Renal pelvis (tissue), 4 donors: Measurements from ENCODE around the gene NCKAP5. TPM values are rescaled to one million over a fixed set of nuclear protein-coding genes. Genes with fewer than 3 reads are reported as not detected.
A peak's percentile ranks its signal among the peaks of the same experiment; 100 is the strongest.

ENCODE experiments used
- DNase-seq: peaks from one replicate; pipeline ENCODE4 v3.0.0-alpha.2; 2013
- polyA plus RNA-seq, 3 donors: library from polyadenylated mRNA; unstranded; fragments of 120-200 nt; gene quantifications; one replicate each; pipeline ENCODE4 v1.2.1, GENCODE V29; 2013; ENCODE audit not compliant: insufficient read length in 3 of 3

NCKAP5 gene
- polyA plus RNA-seq, 3 donors, result 6.2 to 6.5 (median 6.3) TPM

DNA sequence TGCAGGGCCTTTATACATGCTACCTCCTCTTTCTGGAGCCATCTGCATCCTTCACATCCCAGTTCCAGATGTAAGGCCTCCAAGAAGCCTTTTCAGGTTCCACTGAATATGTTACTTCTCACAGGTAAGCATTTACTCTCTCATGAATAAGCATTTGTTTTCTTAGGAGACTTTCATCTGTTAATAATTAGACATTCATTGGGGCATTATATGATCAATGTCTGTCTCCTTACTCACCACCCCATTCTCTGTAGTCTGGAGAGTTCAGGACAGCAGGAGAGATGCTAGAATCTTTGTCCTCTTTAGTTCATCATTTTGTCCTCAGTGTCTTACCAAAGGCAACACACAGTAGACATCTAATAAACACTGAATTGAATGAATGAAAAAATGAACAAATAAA lies 185.7 kb downstream of the NCKAP5 start:
- DNase-seq, result no peak

DNA sequence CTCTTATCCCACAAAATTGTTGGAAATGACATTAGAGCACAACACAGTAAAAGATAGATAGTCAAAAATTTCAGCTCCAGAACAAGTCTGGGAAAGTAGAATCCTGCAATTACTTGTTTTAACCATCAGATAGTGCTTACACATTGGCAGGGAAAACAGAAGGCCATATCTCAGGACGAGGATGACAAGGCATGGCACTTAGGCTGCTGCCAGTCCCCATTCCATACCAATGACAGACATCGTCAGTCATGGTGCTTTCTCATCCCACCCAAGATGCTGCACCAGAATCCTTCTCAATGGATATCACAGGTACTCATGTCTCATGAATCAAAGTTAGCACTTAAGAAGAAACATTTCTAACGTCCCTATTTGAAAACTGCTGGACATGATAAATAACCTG lies 187.3 kb downstream of the NCKAP5 start:
- no peak for DNase-seq

DNA sequence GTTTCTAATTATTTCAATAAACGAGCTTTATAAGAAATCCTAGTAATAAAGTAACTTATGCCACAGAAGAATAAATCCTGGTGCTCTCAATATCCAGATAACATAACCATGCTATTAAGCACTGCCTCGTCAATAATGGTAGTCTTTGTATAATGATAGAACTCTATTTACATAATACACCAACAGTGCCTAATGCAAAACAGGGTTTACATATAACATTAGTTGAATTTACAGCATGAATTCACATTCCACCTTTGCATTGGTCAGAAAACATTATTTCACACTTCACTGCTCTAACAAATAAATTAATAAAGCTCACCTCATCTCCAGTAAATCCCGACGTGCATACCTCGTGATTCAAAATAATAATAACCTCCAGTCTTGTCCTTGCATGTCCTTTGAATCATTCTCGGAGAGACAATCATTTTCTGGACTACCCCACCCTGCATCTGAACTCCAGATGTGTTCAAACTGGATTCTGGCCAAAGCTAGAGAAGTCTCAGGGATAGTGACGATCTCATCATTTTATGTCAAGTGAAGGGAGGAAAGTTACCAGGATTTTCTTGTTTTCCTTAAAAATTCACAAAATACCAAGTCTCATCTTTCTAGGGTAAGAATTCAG lies 189.2 kb downstream of the NCKAP5 start:
- DNase-seq, result no peak

DNA sequence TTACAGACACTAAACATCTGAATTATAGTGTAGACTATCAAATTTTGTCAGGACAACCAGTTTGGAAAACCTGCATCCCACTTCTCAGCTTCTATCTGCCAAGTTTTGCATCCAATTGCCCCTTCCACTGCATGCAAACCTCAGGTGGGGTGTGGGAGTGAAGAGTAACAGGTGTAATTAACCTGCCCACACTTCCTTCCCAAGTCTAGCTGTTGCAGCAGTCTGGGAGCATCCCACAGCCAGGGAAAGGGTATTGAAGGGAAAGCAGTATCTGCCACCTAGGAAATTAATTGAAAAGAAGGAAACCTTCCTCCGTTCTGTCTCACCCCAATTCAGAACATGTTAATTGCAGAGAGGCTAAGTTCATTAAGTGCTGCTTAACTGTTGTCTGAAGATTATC lies 189.9 kb downstream of the NCKAP5 start:
- DNase-seq, result no peak

DNA sequence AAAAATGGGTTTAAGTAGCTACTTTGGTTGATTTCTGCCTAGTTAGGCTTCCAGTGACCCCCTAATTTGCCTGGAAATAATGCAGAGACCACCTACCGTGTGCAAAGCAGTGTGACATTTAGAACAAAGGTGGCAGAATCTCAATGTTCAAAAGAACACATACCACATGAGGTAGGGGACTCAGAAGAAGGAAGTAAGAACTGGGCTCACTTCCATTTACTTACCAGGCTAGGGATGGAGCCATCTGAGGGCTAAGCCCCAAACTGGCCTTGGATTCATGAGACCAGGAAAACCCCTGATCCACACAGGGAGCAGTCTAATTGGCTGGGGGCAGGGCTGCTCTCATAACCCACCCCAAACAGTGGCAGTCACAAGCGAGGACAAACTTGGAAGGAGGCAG lies 190.7 kb downstream of the NCKAP5 start:
- no peak for DNase-seq

DNA sequence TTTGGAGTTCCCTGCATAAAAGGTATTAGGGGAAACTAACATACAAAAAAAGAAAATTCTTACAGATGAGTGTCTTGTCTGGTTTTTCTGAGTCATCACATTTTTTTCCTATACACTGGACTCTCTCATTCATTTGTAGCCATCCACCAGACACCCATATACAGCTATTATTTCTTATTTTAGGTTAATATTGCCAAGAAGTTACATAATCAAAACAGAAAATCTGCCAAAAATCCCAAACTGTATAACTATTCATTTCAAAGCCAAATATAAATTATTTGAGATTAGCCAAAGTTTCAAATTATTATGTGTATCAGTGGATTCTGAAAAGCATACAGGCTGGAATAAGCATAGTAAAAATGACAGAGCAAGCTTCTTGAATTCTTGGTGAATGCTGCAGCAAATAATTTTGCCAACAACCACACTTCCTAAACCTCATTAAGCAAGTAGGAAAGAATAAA lies 191.2 kb downstream of the NCKAP5 start:
- DNase-seq, result no peak

DNA sequence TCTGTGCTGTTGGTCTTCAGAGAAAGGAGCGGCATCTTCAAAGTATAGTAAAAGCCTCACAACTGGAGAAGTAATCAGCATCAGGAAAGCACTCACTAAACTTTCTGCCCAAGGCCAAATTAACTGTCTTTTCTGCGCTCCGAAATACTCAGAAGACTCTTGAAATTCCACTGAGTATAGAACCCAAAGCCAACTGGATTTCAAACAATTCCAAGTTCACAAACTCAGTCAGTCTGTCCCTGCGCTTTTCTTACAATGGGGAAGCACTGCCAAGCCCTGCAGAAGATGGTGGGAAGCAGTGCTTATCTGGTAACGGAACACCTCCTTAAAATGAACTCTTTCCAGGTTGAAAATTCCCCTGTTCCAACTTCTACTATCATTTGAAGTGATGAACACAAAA lies 193.5 kb downstream of the NCKAP5 start:
- no peak for DNase-seq

DNA sequence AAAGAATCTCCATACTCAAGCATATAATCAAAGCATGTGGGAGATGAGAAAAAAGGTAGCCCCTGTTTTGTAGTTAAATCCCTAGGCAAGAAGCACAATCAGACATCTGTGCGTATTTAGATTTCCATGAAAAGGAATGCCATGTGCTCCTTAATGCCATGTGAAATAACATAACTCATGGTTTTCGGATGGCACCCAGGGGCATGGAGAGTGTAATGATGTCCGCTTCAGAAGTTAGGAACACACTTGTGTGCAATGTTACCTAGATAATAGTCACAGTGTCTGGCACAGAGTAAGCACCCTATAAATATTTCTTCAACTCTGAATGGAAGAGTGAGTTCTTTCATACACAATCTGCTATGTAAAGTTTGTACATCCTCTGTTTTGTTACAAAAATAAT lies 197.0 kb downstream of the NCKAP5 start:
- no peak for DNase-seq

DNA sequence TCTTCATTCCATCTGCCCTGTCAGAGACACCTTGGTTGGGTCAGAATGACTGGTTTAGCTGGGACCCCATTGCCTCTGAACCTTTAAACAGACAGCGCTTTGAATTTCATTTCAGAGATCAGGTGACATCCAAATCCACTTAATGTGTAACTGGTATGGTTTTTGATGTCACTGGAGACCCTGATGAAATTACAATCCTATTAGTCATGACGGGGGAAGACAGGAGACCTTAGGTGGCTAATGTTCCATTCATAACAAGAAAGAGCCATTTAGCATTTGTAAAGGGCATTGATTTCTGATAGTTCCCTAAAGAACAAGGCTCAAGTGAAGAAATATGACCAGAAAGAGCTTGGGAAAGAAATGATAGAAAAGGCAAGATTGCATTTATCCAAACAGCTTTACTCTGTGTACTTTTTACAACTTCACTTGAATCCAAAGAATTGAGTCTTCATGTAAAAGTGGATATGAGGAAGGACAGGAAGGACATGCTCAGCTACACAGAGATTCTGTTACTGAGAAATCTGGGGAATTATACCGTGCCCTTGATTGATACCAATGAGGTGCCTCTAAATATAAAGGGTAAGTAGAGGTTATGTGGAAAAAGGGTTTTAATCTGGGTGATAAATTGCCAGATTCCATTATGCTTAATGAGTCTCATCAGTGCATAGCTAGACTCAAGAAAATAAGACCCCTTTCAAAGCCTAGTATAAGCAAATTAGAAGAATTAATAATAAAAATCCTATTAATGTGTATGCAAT lies 198.2 kb downstream of the NCKAP5 start:
- peak; percentile 27 for DNase-seq

DNA sequence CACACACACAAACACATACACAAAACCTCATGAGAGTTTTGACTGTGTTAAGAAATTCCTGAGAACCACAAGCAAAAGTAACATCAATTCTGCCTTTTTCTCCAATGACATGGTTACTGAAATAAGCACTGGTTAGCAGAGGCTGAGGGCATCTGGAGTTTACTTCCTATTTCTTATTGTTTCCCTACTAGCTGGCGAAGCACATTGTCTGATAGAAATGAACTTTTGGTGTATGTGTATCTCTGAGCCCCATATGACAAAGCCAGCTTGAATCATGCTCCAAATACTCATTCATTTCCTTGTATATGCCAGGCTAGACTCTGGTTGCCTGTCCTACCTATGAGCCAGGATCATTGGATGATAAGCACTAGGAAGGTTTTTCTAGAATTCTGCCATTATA lies 203.1 kb downstream of the NCKAP5 start:
- DNase-seq, result no peak

DNA sequence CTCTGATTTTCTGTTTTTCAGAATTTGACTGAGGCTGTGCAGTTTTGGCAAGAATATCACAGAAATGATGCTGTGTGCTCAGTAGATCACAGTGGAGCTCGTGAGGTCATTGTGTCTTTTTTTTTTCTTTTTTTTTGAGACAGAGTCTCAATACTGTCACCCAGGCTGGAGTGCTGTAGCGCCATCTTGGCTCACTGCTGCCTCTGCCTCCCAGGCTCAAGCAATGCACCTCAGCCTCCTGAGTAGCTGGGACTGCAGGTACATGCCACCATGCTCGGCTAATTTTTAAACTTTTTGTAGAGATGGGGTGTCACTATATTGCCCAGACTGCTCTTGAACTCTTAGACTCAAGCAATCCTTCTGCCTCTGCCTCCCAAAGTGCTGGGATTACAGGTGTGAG lies 203.6 kb downstream of the NCKAP5 start:
- DNase-seq, result no peak

DNA sequence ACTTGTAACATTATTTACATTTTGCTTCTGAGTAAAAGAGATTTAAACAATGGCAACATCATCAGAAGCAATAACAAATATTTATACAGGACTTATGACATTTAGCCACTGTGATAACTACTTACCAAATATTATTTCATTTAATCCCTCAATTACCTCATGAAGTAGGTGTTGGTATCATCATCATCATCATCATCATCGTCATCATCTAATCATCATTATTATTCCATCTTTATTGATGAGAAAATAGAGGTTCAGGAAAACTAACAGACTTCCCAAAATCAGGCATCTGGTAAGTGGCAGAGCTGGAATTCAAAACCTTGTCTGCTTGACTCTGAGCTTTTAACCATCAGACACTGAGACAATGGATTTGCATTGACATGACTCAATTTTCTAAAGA lies 204.4 kb downstream of the NCKAP5 start:
- no peak for DNase-seq

DNA sequence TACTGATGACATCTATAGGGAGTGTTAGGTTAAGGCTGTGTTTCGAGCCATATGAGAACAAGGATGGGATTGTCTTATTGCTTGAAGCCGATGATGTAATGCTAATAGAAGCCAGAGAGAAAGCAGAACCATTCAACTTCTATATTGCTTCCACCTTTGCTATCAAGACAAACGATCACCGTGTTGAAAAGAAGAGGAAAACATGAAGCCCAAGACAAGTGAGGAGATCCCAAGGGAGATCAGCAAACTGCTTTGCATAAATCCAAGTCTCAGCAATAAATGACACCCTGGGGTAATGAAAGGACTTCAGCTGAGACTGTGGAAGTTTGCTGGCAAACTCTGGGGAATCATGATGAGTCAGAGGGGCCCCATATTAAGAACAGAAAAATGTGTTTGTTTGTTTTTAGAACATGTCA lies 206.2 kb downstream of the NCKAP5 start:
- DNase-seq, result no peak

DNA sequence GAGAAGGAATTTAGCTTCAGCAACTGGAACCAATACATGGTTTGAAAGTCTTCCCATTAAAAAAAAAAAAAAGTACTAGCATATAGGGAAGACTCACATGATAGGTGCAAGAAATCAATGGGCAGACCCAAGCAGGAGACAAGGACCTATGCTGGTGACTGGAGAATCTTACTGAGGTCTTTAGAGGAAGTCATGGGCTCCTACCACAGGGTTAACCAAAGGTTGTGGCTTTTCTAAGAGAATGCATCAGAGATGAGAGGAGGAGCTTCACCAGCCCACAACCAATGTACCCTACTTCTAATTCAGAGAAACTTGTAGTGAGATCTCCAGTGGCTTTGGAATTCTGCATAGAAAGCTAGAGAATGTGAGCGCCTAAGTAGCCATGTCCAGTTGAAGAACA lies 207.4 kb downstream of the NCKAP5 start:
- no peak for DNase-seq

DNA sequence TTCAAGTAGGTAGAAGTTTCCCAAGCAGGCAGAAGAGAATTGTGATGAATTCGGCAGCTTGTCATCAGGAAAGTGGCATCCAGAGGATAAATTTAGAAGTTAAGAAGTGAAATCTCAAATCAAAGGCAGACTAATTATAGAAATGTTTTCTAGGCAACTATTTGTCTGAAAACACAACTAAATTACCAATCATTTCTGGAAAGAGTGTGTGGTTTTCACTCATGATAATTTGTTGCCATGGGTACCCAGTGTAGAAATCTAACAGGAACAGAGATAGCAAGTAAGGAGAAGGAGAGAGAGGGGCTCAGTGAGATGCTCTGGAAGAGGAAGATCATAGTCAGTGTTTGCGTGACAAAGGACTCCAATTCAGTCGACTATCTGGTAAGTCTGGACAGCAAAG lies 208.1 kb downstream of the NCKAP5 start:
- DNase-seq, result no peak

DNA sequence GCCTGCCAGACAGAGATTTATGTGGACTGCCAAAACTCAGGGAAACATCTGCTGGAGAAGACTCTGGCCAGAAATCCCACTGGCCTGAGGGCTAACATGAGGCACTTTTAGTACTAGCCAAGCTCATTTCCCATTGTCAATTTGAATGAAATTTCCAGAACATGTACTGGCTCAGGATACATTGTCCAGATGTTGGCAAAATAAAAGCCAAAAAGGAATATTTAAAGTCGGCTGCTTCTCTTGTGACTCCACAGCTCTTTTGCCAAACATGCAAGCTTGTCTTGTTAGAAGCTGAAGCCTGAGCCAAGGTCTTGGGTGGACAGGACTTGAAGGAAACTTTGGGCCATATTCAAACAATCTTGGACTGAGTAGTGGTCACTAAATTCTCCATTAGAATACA lies 215.5 kb downstream of the NCKAP5 start:
- no peak for DNase-seq

DNA sequence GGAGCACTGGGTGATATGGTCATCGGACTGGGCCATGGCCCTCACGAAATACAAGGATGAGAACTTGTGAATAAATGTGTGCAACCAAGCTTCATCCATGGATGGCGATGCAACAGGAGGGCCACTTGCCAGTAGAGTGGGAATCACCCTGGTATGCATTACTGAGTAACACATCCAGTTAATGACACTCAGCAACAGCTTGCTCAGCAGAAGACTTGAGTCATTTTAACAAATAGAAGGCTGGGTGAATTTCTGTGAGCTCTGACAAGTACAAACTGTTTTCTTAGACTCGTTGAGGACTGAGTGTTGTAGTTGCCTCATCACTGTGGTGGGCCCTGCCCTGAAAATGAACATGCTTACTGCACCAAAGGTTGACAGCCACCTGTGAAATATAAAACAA lies 221.6 kb downstream of the NCKAP5 start:
- DNase-seq, result no peak

DNA sequence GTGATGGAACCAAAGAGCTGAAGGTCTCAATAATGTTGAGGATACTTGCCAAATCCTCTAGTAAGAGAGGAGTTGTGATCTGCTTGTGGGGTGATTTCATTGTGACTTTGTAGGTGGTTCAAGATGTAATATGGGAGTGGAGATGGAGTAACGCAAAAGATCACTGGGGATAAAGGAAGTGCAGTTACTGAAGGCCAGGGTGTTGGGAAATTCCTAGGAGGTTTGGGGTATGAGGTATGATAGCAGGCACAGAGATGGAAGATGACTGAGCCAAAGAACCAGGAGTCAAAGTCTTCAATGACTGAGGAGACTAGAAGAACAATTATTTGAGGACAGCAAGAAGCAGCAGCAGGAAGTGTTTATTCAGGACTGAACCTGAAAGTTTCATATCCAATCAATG lies 222.6 kb downstream of the NCKAP5 start:
- DNase-seq, result no peak

DNA sequence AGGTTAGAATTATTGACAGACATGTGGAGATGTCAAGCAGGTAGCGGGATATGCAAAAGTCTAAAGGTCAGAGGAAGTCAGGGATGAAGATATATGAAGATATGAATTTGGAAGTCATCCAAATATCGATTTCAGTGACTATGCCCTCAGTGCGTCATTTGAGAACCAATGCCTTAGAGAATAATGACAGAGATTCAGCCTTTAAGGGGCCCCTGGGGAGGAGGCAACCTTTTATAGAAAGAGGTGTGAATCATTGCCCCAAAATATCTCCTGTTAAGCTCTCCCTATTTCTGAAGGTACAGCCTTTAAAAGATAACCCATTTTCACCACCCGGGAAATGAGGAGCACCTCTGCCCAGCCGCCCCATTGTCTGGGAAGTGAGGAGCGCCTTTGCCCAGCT lies 223.4 kb downstream of the NCKAP5 start:
- DNase-seq, result no peak

DNA sequence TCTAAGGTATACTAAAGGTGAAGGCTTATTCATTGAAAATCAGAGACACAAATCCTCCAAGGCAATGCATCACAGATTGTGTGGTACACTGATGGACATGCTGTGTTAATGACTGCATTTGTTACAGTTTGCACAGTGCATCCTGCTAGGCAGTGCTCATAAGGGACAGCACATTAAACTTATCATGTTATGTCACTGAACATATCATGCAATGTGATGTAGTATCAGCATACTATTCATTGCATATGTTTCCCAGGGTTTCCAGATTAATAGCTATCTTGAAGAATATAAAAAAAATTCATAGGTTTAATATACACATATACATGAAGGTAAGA lies 225.3 kb downstream of the NCKAP5 start:
- DNase-seq, result no peak

DNA sequence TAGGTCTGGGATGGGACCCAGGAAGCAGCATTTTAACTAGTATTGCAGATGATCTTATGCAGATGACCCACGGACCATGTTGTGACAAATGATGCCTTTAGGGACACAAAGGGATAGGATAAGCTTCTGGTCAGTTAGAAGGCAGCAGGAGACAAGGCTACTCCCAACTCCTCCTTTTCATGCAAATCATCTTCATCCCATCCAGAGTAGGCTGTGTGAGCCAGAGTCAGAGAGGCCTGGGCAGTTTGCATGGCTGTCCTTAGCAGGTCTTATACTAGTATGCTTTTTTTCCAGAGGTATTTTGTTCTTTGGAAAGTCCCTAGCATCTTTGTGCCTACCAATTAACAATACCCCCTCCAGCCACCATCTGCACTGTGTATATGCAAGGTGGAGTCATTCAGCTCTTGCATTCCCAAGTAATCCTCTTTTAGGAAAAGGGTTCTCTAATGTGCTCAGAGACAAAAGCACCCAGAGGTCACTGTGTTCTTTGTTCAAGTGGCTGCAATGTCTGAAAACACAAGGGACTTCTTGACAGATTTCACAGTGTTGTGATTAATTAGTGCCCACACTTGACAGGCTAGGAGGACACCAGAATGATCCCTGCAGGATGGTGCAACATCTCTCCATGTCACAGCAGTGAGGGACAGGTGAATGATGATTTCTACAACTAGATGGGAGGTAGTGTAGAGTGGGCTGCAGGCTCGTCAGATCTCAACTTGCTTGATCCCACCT lies 225.8 kb downstream of the NCKAP5 start:
- no peak for DNase-seq

DNA sequence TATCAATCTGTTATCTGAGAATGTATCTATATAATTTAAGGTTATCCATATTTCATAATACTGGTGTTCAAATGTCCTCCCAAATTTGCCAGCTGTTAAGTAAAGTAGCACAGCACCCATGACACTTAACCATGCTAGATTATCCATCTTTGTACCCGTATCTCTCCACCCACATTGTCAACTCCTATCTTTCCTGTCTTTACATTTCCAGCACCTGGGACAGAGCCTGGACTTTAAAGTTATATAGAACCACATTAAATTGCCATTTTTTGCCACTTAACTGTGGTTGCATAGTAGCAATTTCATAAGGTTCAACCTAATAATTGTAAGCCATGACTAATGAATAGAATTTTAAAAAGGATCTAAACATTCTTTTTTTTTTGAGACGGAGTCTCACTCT lies 226.7 kb downstream of the NCKAP5 start:
- DNase-seq, result no peak

DNA sequence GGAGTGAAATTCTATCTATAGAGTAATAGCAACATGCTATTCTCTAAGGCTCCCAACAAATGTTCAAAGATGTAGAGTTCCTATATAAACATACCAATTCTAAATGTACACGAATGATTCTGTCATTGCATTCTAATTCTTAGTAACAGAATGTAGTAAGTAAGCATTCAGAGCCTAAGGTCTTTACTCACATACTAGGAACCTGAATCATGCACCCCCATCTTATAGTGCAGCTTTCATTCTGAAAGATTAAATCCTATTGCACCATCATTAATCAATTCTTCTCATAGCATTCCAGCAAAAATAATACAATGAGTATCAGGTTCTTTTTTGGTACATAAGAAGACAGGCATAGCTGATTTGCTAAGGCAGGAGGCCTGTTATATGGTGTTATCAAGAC lies 230.0 kb downstream of the NCKAP5 start:
- DNase-seq, result no peak
